ENCODE measurements around the gene KRTAP10-12.

KRTAP10-12 gene

DNA sequence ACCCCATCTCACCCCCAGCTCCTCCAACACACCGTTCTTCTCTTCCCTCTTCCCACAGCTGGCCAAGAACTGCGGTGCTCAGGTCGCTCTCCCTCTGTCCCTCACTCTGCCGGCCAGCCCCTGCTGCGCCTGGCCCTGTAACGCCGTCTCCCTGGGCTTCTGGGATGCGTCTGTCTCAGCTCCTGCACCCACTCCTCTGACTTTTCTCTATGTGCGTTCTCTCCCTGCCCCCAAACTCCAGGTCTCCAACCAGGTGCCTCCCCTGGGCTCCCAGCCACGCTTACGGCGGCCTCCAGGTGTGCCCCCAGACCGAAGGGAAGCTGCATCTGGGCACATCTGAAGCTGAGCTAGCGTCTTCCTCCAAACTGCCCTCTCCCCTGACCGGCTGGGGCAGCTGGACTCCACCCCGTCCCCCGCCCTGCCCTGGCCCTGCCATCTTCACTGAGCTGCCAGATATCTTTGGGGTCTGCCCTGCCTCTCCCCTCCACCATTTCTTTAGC lies 2.6 kb downstream of the KRTAP10-12 start:
- peak; percentile 51 for DNase-seq

DNA sequence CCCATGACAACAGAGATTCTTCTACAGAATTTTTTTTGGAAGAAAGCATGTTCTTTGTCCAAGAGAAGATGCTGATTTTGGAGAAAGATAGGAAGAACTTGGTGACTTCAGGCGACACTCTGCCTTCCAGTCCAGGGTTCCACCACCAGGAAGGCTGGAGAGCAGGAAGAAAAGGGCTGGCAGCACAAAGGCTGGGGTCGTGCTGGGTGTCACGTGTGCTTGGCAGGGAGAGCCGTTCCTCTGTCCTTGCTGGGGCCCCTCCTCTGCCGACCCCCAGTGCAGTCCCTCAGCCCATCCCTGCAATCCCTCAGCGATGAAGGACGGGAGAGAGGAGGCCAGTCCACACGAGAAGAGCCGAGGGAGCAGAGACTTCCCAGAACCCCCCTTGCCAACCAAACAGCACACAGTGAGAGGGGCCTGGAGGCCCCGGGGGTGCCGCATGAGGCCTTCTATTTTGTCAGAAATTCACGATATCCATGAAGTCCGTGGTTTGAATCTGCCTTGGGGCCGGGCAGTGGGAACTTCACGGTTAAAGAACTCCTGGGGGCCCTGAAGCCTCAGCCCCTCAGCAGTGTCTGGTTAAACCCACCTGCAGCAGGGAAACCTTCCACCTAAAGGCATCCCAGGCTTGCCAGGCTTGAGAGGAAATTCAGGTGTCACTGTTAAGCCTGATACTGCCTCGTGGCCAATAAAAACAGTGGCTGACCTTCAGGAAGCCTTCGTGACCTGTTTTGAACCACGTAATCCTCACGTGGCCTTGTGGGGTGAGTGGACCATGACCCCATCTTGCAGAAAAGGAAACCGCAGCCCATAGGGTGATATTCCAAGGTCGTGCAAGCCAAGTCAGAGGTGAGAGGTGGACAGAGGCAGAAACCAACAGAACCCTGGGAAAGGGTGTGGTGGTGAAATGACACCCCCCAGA lies 3.4 kb downstream of the KRTAP10-12 start:
- peak; percentile 53 for DNase-seq

DNA sequence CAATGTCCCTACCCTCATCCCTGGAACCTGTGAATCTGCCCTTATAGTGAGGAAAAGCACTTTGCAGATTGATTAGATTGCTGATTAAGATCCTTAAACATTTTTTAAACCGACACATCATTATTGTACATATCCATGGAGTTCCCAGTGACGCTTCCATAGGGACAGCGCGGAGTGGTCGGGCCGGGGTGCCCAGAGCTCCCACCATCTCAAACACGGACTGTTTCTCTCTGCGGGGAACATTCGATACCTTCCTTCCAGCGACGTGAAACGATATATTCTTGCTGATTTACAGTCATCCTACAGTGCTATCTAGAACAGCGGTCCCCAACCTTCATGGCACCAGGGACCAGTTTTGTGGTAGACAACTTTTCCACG lies 4.0 kb downstream of the KRTAP10-12 start:
- peak; percentile 22 for DNase-seq

DNA sequence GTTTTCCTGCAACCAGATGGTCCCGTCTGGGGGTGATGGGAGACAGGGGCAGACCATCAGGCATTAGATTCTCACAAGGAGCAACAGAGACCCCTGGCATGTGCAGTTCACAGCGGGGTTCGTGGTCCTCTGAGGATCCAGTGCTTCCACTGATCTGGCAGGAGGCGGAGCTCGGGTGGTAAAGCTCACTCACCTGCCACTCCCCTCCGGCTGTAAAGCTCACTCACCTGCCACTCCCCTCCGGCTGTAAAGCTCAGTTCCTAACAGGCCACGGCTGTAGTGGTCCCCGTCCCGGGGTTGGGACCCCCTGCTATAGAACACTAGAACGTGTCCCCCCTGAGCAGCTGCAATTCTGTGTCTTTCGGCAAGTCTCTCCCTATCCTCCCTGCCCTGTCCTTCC lies 4.6 kb downstream of the KRTAP10-12 start:
- DNase-seq: peak; percentile 53

DNA sequence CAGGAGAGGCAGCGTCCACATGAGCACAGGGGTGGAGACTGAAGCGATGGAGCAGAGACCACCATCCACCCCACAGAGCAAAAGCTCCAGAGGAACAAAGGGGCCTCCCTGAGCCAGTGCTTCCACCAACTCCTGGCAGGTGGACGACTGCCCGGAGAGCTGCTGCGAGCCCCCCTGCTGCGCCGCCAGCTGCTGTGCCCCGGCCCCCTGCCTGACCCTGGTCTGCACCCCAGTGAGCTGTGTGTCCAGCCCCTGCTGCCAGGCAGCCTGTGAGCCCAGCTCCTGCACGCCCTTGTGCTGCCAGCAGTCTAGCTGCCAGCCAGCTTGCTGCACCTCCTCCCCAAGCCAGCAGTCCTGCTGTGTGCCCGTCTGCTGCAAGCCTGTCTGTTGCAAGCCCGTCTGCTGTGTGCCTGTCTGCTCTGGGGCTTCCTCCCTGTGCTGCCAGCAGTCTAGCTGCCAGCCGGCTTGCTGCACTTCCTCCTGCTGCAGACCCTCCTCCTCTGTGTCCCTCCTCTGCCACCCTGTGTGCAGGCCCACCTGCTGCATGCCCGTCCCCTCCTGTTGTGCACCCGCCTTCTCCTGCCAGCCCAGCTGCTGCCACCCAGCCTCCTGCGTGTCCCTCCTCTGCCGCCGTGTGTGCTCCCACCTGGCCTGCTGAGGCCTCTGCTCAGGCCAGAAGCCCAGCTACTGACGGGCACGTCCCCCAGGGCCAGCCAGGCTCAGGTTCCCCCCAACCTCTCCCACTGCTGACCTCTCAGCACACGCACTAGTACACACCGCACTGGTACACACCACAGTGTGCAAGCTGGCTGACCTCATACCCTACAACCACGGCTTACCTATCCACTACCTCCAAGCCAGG lies 5.4 kb downstream of the KRTAP10-12 start:
- DNase-seq: peak; percentile 58

DNA sequence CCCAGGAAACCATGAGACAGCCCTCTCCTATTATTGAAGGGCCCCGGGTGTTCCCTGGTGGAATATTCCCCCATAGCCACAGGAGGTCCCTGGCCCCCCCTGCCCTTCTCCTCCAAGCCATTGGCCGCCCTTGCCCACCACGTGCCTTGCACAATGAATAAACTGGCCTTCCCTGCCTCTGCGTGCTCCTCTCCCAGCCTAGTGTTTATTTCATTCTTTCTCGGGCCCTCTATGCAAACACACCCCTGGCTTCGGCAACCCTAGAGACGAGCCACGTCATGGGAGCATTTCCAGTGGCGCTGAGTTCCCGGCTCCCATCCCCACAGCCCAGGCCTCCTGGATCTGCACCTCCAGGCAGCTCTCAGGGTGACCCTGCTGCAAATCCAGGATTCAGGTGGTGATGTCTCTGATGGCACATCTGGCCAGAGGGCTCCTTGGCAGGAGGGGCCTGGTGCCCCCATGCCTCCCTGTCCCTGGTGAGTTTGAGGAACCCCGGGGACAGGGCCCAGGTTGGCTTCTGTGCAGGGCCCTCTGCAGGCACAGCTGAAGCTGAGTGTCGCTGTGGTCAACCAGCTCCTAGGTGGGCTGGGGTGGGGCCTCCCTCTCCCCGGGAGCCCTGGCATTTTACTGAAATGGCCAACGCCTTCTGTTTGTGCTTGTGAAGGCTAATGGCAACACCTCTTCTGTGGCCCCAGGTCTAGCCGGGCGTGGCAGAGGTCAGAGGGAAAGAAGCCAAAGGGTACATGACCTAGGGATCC lies 6.2 kb downstream of the KRTAP10-12 start:
- peak; percentile 45 for DNase-seq

DNA sequence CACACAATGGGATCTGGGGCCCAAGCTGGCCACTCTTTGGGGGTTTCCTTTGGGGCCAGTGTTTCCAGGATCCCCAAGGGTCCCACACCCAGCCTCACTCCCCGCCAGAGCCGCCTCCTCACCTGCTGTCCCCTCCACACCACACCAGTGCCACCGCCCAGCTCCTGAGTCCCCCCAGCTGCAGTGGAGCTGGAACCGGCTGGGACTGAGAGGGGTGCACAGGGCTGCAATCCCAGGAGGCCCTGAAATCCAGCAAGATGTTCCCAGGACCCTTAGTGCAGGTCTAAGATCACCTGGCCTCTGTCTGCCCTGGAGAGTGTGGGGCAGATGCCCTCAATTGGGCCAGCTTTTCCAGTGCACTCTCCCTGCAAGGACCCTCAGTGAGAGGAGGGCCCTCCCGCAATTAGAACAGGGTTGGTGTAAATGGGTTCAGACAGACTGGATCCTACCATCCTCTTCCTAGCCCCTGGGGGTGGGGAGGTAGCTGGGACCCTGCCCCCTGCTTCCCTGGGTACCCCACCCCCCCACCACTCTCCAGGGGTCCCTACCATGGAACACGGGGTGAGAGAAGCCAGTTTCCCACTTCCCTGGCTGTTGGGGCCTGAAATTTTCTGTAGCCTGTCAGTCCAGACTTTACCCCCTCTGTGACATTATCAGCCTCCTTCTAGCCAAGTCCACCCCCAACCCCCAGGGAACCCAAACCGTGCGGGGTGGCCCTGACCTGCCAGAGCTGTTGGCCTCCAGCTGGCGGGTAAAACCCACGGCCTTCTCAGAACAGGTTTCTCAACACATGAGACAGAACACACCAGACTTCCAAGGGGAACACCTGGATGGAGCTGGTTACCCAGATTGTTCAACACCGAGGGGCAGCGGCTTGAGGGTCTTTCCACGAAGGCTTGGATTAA lies 7.0 kb downstream of the KRTAP10-12 start:
- peak; percentile 58 for DNase-seq

DNA sequence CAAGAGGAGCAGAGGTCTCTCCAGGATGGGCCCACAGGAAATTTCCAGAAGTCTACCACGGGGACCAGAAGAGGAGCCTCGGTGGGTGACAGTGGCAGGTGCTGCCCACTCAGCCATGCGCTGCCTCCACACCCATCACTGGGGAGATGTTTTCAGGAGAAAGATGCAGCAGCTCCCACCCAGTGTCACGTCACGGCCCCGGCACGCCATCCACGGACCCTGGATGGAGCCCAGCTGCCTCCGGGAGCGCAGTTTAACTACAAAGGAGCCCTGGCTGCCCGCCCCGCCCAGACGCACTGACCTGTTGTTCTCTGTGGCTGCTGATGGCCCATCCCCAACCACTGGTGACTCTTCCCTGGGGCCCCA lies 7.6 kb downstream of the KRTAP10-12 start:
- peak; percentile 53 for DNase-seq

DNA sequence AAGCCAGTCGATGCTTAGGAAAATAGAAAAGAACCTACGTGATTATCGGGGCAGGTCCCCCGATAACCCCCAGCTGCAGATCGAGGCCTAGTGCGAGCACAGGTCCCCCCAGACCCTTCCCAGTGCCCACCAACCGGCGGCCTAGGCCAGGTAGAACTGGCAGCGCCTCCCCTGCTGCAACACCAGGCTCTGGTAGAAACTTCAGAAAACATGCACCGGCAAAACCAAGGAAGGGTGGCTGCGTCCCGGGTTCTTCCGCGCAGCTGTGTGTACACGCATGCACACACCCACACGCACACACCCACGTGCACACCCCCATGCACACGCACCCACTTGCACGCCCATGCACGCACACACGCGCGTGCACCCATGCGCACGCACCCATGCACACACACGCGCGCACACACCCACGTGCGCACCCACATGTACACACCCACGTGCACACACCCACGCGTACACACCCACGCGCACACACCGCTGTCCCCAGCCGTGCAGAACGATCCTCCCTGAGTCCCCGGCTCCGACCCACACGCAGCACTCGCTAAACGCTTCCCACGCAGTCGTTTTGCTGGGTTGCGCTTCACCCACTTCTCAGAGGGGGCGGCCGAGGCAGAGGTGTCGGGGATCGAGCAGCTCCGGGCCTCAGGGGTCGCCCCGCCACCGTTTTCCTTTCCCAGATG lies 9.2 kb downstream of the KRTAP10-12 start:
- DNase-seq: peak; percentile 47

DNA sequence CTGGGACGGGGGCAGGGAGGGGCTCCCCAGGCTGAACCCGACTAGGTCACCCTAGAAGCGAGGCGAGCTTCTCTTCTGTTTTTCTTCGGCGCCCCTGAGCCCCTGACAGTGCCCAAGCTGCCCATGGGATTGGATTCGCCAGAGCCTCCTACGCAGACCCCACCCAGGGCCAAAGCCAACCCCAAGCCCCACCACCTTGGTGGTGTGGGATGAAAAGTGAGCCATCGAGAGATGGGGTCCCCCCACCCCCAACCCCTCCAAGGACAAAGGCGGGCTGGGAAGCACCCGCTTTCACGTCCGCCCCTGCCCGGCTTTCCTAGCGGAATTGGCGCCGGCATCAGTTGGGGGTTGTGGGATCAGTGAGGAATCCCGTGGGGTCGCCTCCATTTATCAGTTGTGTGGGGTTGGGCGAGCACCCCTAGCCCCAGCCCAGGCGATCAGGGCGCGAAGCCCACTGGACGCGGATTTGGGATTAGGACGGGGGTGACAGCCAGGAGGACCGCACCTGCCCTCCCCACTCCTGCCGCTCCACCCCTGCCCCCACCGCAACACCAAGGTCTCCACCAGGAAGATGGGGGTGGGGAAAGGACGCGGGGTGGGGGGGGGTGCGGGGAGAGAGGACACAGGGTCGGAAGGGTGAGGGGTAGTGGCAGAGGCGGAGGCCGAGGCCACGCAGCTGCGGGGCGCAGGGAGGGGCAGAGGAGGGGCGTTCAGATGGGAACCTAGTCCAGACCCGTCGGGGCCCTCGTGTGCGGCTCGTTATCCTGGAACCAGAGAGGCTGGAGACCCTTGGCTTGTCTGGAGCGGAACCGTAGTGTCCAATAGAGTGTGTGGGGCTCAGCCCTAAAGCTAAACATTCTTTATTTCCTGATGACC lies 10.0 kb downstream of the KRTAP10-12 start:
- DNase-seq: peak; percentile 53

DNA sequence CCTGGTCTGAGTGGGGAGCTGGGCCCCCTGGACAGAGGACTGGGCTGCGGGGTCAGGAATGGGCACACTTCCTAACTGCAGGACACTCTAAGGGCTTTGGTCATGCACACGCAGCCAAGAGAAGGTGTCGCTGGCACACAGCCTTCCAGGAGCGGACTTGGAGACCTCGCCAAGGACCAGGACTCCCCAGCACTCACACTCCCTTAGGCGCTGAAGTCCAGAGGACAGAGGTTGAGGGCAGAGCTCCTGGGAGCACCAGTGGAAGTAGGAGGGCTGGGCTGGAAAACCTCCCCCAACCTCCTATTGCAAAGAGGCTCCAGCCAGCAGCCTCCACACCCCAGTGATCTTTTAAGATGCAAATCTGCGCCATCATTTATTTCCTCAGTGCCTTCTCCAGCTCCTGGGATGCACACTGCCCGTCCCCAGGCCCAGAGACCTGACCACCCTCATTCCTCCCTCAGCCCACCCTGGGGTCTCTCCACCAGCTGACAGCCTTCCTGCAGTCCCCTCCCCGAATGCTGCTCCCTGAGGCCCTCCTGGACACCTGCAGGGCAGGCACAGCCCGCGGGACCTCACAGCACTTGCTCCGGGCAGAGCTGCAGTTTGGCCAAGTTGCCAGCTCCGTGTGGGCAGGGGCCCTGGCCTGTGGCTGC lies 11.4 kb downstream of the KRTAP10-12 start:
- DNase-seq: peak; percentile 49

DNA sequence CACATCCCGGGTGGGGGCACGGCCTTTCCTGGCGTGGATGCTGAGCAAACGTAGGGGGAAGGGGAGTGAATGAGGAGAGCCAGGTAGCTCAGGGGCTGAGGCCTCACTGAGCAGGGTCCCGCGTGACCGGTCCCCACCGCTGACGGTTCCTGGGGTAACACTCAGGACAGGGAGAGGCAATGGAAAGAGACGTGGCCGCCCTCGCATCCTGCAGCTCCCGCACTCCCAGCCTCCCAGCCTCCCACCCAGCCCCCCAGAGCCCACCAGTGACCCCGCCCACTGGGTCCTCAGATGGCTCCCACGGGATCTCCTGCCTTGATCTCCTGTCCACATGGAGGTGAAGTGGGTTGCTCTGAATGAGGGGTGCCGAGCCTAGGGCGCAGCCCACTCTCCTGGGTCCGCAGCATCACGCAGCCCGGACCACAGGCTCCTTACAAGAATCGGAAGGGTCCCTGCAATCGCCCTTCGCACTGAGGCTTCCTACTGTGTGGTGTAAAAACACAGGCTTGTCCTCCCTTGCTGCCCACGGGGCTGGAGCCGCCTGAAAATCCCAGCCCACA lies 12.0 kb downstream of the KRTAP10-12 start:
- peak; percentile 50 for DNase-seq

DNA sequence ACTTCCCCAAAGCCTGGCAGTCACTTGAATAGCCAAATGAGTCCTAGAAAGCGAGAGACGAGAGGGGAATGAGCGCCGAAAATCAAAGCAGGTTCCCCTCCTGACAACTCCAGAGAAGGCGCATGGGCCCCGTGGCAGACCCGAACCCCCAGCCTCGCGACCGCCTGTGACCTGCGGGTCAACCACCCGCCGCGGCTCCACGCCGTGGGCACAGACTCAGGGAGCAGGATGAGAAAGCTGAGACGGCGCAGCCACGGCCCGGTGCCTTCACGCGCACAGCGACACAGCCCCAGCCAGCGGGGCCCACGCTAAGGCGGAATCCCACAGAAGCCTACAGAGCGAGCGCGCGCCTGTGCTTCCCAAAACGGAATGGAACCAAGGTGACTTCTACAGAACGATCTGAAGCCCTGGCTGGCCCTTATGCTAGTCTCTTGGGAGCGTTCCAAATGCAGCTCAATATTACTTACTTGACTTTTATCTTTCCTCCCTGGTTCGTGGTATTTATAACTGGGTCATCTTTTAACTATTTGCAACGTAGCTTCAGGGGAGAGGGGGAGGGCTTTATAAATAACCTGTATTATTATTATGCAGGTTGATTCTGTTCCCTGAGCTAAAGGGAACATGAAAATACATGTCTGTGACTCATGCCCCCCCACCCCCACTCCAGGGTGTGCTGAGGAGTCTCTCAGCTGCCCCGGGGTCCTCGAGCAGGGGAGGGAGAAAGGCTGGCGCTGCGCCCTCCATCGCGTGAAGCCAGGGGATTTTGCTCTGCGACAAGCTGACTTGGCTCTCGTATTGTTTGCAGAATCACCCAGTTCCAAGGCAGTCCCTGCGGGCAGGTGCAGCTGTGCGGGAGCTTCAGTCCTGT lies 12.7 kb downstream of the KRTAP10-12 start:
- DNase-seq: peak; percentile 64

DNA sequence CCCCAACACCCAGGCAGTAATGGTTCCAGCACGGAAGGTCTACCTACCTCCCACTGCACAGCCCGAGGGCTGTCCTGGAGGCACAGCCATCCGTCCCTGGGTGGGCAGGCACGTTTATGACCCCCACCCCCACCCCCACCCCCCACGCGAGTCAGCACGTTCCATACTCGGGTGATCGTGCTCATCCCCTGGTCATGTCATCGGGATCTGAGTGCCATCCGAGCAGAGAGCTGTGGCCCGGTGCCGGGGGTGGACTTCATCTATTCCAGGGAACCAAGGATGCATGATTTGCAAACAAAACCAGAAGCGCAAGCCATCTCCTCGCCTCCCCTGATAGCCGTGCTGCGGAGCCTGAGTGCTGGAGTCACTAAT lies 13.3 kb downstream of the KRTAP10-12 start:
- DNase-seq: peak; percentile 58

DNA sequence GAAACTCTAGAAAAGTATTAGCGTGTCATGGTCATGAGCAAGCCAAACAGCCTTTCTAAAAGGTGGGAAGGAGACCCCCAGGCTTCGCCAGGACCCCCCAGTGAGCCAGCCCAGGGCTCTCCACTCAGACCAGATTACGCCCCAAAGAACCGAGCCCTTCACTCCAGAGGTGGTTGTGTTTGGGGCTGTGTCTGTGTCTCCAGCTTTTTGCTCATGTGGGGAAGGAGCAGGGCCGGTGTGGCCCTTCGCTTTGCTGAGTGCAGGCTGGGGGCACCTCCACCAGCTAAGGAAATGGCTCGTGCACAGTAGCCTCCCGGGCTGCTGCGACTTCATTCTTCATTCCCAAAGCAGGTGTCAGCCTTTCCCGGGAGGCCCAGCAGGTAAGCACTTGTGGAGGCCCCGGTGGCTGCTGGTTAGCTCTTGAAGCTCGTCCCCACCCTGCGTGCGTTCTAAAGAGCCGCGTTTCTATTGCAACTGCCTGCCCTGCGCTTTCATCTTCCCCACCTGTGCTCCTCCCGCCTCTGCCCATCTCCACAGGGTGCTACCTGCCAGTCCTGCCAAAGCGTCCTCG lies 13.9 kb downstream of the KRTAP10-12 start:
- peak; percentile 60 for DNase-seq

DNA sequence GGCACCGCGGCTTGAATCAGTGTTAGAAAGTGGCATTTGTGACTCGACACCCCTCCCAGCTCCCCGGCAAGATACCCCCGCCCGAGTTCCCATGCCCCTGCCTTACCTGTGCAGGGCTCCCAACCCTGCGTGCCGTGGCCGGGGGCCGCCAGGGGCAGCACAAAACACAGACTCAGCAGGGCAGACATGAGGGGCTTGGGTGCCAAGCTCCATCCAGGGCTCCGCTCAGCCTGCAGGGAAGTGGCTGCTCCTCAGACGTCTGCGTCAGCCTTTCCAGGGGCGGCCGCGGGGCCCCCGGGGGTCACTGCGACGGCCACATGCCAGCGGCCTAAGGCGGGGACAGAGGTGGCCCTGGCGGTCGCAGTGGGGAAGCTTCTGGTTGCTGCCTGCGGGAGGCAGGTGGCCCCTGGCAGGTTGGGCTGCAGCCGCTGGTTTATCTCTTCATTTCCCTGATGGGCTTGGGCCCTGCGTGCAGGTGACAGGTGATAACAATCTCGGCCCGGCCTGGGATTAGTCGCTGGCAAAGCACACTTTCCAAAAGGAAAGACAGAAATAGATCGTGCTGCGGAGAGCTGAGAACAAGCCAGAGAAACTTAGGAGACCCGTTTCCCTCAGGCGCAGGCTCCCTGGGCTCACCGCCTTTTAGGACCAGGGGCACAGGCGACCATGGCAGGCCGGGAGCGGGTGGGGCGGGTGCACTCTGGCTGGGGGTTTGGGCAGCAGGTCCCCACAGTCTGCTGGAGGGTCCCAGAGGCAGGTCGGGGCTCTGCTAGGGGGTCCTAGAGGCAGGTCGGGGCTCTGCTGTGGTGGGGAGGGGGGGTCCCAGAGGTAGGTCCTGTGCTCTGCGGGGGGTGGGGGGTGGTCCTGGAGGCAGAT lies 14.6 kb downstream of the KRTAP10-12 start, which contains the start of gene TSPEAR:
Gene TSPEAR (minus strand): TSS at position 246 of the 876 bp plus-strand sequence. CDS start 58 bp downstream, at position 188.
- peak; percentile 57 for DNase-seq

Measured in activated effector memory CD4-positive, alpha-beta T cell treated with anti-CD3 and anti-CD28 coated beads, Interleukin-2, amount 50 U/mL, for 16 hours (primary cell).